ENCODE data around the gene TOLLIP.

- TF ChIP-seq ZBTB12 (CRISPR knock-in tag; IDR thresholded peaks at IDR 0.05) = no peak
- TF ChIP-seq ETS1 (conservative IDR thresholded peaks at IDR 0.05; ENCODE audit: control insufficient read depth, low read depth, low read length) = no peak
- TF ChIP-seq EP300 (IDR thresholded peaks at IDR 0.05; ENCODE audit: low read length) = no peak
- no peak for TF ChIP-seq SAP30 (IDR thresholded peaks at IDR 0.05; ENCODE audit: borderline replicate concordance, insufficient read depth, low read depth, low read length, poor library complexity, severe bottlenecking)
- no peak for TF ChIP-seq SP1 (CRISPR knock-in tag; IDR thresholded peaks at IDR 0.05)
- no peak for TF ChIP-seq HDAC6 (IDR thresholded peaks at IDR 0.05; ENCODE audit: low read depth, low read length)
- TF ChIP-seq GTF2B (IDR thresholded peaks at IDR 0.05; ENCODE audit: extremely low read depth, insufficient read length) = no peak
- no peak for TF ChIP-seq EZH2 (IDR thresholded peaks at IDR 0.05; ENCODE audit: borderline replicate concordance, low read depth, low read length)
- no peak for TF ChIP-seq CEBPG (CRISPR knock-in tag; IDR thresholded peaks at IDR 0.05)
- TF ChIP-seq CEBPG (tag; conservative IDR thresholded peaks at IDR 0.05 in 1 of 2, IDR thresholded peaks at IDR 0.05 in 1 of 2) = no peak
Measured at GRCh38 chr11:1263010-1263409, 46.4 kb downstream of the TOLLIP start.

All from K562 (cell line).